H9 (cell line): Measurements from ENCODE around the gene BAZ1B. TPM values are rescaled to one million over a fixed set of nuclear protein-coding genes. Genes with fewer than 3 reads are reported as not detected.
A peak's percentile ranks its signal among the peaks of the same experiment; 100 is the strongest.

ENCODE experiments used
- DNase-seq: peaks from one replicate; pipeline ENCODE4 v3.0.0-alpha.2; 2017
- H2AFZ ChIP-seq: one replicate; pipeline ENCODE4 v1.6.1; 2013; ENCODE audit warnings: mild to moderate bottlenecking, low read length, control low read depth, moderate library complexity
- H2AK5ac ChIP-seq: 2 replicates; pipeline ENCODE4 v1.6.1; 2013; ENCODE audit warnings: low read length, control low read depth, mixed read lengths; ENCODE audit not compliant: insufficient read length
- H2BK120ac ChIP-seq: one replicate; pipeline ENCODE4 v1.6.1; 2013; ENCODE audit warnings: low read depth, mild to moderate bottlenecking, low read length, control low read depth, inconsistent platforms; ENCODE audit not compliant: poor library complexity, severe bottlenecking
- H2BK12ac ChIP-seq: 2 replicates; pipeline ENCODE4 v1.6.1; 2013; ENCODE audit warnings: low read length, control low read depth, mixed read lengths, low read depth; ENCODE audit not compliant: insufficient read length
- H2BK15ac ChIP-seq: 2 replicates; pipeline ENCODE4 v1.6.1; 2013; ENCODE audit warnings: low read depth, low read length, control low read depth
- H2BK20ac ChIP-seq: one replicate; pipeline ENCODE4 v1.6.1; 2013; ENCODE audit warnings: low read depth, mild to moderate bottlenecking, low read length, control low read depth, inconsistent platforms; ENCODE audit not compliant: poor library complexity, severe bottlenecking
- H2BK5ac ChIP-seq: 2 replicates; pipeline ENCODE4 v1.6.1; 2013; ENCODE audit warnings: low read length, control low read depth, mixed read lengths; ENCODE audit not compliant: insufficient read length
- H3K14ac ChIP-seq: 2 replicates; pipeline ENCODE4 v1.6.1; 2013; ENCODE audit warnings: low read length, control low read depth; ENCODE audit not compliant: insufficient read depth
- H3K18ac ChIP-seq: 2 replicates; pipeline ENCODE4 v1.6.1; 2013; ENCODE audit warnings: low read depth, mild to moderate bottlenecking, mixed read lengths, low read length, control low read depth; ENCODE audit not compliant: insufficient read length
- H3K23ac ChIP-seq: 2 replicates; pipeline ENCODE4 v1.6.1; 2013; ENCODE audit warnings: low read length, control low read depth, mixed read lengths, low read depth; ENCODE audit not compliant: insufficient read length
- H3K23me2 ChIP-seq: 2 replicates; pipeline ENCODE4 v1.6.1; 2013; ENCODE audit warnings: low read depth, mild to moderate bottlenecking, mixed read lengths, low read length, control low read depth; ENCODE audit not compliant: insufficient read length, poor library complexity, severe bottlenecking
- H3K27ac ChIP-seq: 2 replicates; pipeline ENCODE4 v1.5.1; 2013; ENCODE audit warnings: low read length, control low read depth, mixed read lengths, low read depth; ENCODE audit not compliant: insufficient read length
- H3K27me3 ChIP-seq: 2 replicates; pipeline ENCODE4 v1.6.1; 2013; ENCODE audit warnings: low read length, control low read depth, inconsistent platforms; ENCODE audit not compliant: insufficient read depth
- H3K4ac ChIP-seq: 2 replicates; pipeline ENCODE4 v1.6.1; 2013; ENCODE audit warnings: low read depth, mild to moderate bottlenecking, control low read depth, inconsistent platforms, low read length, moderate library complexity
- H3K4me1 ChIP-seq: 2 replicates; pipeline ENCODE4 v1.6.1; 2013; ENCODE audit warnings: low read length, control low read depth, inconsistent platforms; ENCODE audit not compliant: insufficient read depth
- H3K4me2 ChIP-seq: 2 replicates; pipeline ENCODE4 v1.6.1; 2013; ENCODE audit warnings: low read length, control low read depth, mixed read lengths; ENCODE audit not compliant: insufficient read length, insufficient read depth
- H3K56ac ChIP-seq: 2 replicates; pipeline ENCODE4 v1.6.1; 2013; ENCODE audit warnings: low read depth, mild to moderate bottlenecking, mixed read lengths, low read length, control low read depth; ENCODE audit not compliant: insufficient read length
- H3K79me1 ChIP-seq: 2 replicates; pipeline ENCODE4 v1.6.1; 2013; ENCODE audit warnings: low read depth, mild to moderate bottlenecking, moderate library complexity, low read length, control low read depth, inconsistent platforms; ENCODE audit not compliant: insufficient read depth, poor library complexity, severe bottlenecking
- H3K79me2 ChIP-seq: 2 replicates; pipeline ENCODE4 v1.6.1; 2013; ENCODE audit warnings: low read length, control low read depth, inconsistent platforms; ENCODE audit not compliant: insufficient read depth
- H3K9ac ChIP-seq: 2 replicates; pipeline ENCODE4 v1.6.1; 2013; ENCODE audit warnings: low read length, control low read depth, mixed read lengths; ENCODE audit not compliant: insufficient read length; ENCODE audit errors: extremely low read depth
- H3K9me3 ChIP-seq: one replicate; pipeline ENCODE4 v1.6.1; 2013; ENCODE audit warnings: low read depth, low read length, inconsistent platforms; ENCODE audit not compliant: control insufficient read depth
- H3T11ph ChIP-seq: one replicate; pipeline ENCODE4 v1.6.1; 2013; ENCODE audit warnings: mild to moderate bottlenecking, low read length, control low read depth, inconsistent platforms
- H4K20me1 ChIP-seq: one replicate; pipeline ENCODE4 v1.6.1; 2013; ENCODE audit not compliant: control insufficient read depth, insufficient read length, insufficient read depth
- H4K5ac ChIP-seq: 2 replicates; pipeline ENCODE4 v1.6.1; 2013; ENCODE audit warnings: low read depth, mild to moderate bottlenecking, mixed read lengths, low read length, control low read depth; ENCODE audit not compliant: insufficient read length
- H4K8ac ChIP-seq: replicated peaks from 2 replicates; pipeline ENCODE4 v1.6.1; 2013; ENCODE audit warnings: low read length, control low read depth, mixed read lengths, low read depth; ENCODE audit not compliant: insufficient read length
- H4K91ac ChIP-seq: 2 replicates; pipeline ENCODE4 v1.6.1; 2013; ENCODE audit warnings: low read depth, mild to moderate bottlenecking, moderate library complexity, mixed read lengths, low read length, control low read depth; ENCODE audit not compliant: insufficient read length
- H3K27ac Mint-ChIP-seq, 3 experiments: 2 replicates in 2 of 3; 3 replicates in 1 of 3; pipeline ENCODE4 v1.8.0; 2020 to 2021; ENCODE audit warnings: mixed read lengths in 3 of 3, mild to moderate bottlenecking in 1 of 3, moderate library complexity in 1 of 3
- H3K27me3 Mint-ChIP-seq: 2 replicates; pipeline ENCODE4 v1.8.0; 2021; ENCODE audit warnings: low read depth, mild to moderate bottlenecking, moderate library complexity, mixed read lengths
- H3K36me3 Mint-ChIP-seq, 3 experiments: 2 replicates in 2 of 3; 3 replicates in 1 of 3; pipeline ENCODE4 v1.8.0; 2020 to 2021; ENCODE audit warnings: low read depth in 3 of 3, mixed read lengths in 3 of 3; ENCODE audit not compliant: insufficient read depth in 1 of 3
- H3K4me1 Mint-ChIP-seq, 2 experiments: 2 replicates each; pipeline ENCODE4 v1.8.0; 2020; ENCODE audit warnings: mixed read lengths in 2 of 2
- H3K4me3 Mint-ChIP-seq, 2 experiments: 2 replicates in 1 of 2; 3 replicates in 1 of 2; pipeline ENCODE4 v1.8.0; 2020 to 2021; ENCODE audit warnings: mild to moderate bottlenecking in 2 of 2, mixed read lengths in 2 of 2, moderate library complexity in 1 of 2
- H3K9me3 Mint-ChIP-seq, 2 experiments: 2 replicates in 1 of 2; 3 replicates in 1 of 2; pipeline ENCODE4 v1.8.0; 2020; ENCODE audit warnings: mild to moderate bottlenecking in 2 of 2, mixed read lengths in 2 of 2, moderate library complexity in 1 of 2
- CTCF ChIP-seq: fragments of 200-600 bp; sonication (generic); conservative IDR thresholded peaks from 3 replicates; pipeline ENCODE4 v1.8.0; 2021; ENCODE audit warnings: antibody characterized with exemption, mild to moderate bottlenecking
- WGBS: extraction: QIAGEN DNeasy Blood & Tissue Kit; methylation state at CpG from one replicate; pipeline ENCODE4 v1.1.7; 2013; ENCODE audit warnings: missing lambda C conversion rate, low lambda C conversion rate, mixed read lengths; ENCODE audit not compliant: insufficient read length; ENCODE audit errors: extremely low coverage; 5-methylcytosine and 5-hydroxymethylcytosine counted together
- total RNA-seq: library from RNA; stranded (reverse); gene quantifications from 2 replicates; pipeline ENCODE4 v1.2.1, GENCODE V29; 2021

The BAZ1B gene
- total RNA-seq, 1 experiment from 2014 or later, result 96.4 TPM

DNA sequence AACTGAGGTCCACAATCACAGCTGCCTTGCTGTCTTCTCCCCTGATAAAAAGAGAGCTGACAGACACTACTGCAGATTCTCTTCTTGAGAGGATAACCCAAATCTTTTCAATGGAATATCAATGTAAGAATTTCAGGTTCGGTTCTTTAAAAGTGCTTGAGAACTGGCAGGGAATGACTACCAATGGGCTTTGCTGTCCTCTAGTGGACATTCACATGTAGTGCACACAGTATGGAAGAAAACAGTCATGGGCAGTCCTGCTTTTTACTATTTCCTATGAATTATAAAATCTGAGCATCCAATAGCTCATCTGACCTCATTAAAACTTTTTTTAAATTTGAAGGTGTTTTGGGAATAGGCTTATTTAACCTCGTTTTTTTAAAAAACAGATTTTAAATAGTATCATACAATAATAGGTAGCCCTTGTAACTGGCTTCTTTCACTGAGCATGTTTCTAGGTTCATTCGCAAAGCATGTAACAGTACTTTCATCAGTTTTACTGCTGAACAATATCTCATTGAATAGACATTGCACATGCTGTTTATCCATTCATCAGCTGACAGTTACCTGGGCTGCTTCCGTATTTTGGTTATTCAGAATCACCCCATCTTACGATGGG lies 70.2 kb downstream of the BAZ1B start:
- Mint-ChIP-seq H3K27ac (0 out of 7 replicates have a peak overlapping the region, but pooled peaks of 1 of the 3 experiments have one; percentile 26), H3K4me3 (no peak overlapping the region), H3K4me1 (no peaks in the 10 kb centered on the region), H3K36me3 (peaks cover 42 to 83% (median 70%) of the 10 kb centered on the region in 3 experiments; a peak in 6 of 7 replicates), H3K9me3 (no peaks in the 10 kb centered on the region), H3K27me3 (no peaks in the 10 kb centered on the region)
- Histone ChIP-seq H2BK5ac (no peak overlapping the region), H4K8ac (no peak overlapping the region), H2BK20ac (no peak overlapping the region), H2BK12ac (no peak overlapping the region), H3T11ph (no peak overlapping the region), H3K9ac (no peak overlapping the region), H4K5ac (no peak overlapping the region), H3K18ac (no peak overlapping the region), H2AFZ (no peak overlapping the region), H3K27ac (no peak overlapping the region), H3K4me2 (no peak overlapping the region), H3K23me2 (no peaks in the 10 kb centered on the region), H3K27me3 (no peaks in the 10 kb centered on the region), H2BK120ac (no peak overlapping the region), H3K9me3 (no peaks in the 10 kb centered on the region), H3K56ac (no peak overlapping the region), H2BK15ac (no peak overlapping the region), H3K4ac (no peak overlapping the region), H4K91ac (no peak overlapping the region), H4K20me1 (no peaks in the 10 kb centered on the region), H2AK5ac (no peak overlapping the region), H3K14ac (no peak overlapping the region), H3K23ac (no peak overlapping the region), H3K4me1 (no peaks in the 10 kb centered on the region), H3K79me1 (no peaks in the 10 kb centered on the region), H3K79me2 (0 out of 2 replicates have a peak, but pooled peaks cover 2% of the 10 kb centered on the region)
- DNase-seq, result no peak
- no CpG with 5 or more reads among the region's 5 CpGs for WGBS
- TF ChIP-seq CTCF, result peak; percentile 98
